Stimulated activated naive CD8-positive, alpha-beta T cell treated with anti-CD3 and anti-CD28 coated beads, Interleukin-15, amount 100 ng/mL, for 72 hours (primary cell): ENCODE data around the gene ALDH16A1.

ENCODE experiments used
- ATAC-seq: fragments of 150-1000 bp; cut with Tn5 transposase; 2 replicates; pipeline ENCODE4 v1.10.0; 2021; ENCODE audit warnings: mild to moderate bottlenecking, moderate library complexity
- DNase-seq, 2 donors: peaks; one replicate each; pipeline ENCODE4 v3.0.0; 2021 to 2022
- H3K27ac Mint-ChIP-seq, 2 donors: one replicate each; pipeline ENCODE4 v1.8.0; 2022; ENCODE audit warnings: mild to moderate bottlenecking in 2 of 2, mixed read lengths in 2 of 2, moderate library complexity in 2 of 2
- H3K27me3 Mint-ChIP-seq: one replicate; pipeline ENCODE4 v1.8.0; 2022; ENCODE audit warnings: mixed read lengths
- H3K4me1 Mint-ChIP-seq: one replicate; pipeline ENCODE4 v1.8.0; 2022; ENCODE audit warnings: mild to moderate bottlenecking, mixed read lengths
- H3K4me3 Mint-ChIP-seq, 2 donors: one replicate each; pipeline ENCODE4 v1.8.0; 2022; ENCODE audit warnings: mild to moderate bottlenecking in 2 of 2, mixed read lengths in 2 of 2, moderate library complexity in 1 of 2
- H3K9me3 Mint-ChIP-seq, 2 donors: one replicate each; pipeline ENCODE4 v1.8.0; 2022; ENCODE audit warnings: mixed read lengths in 2 of 2

Gene ALDH16A1

DNA sequence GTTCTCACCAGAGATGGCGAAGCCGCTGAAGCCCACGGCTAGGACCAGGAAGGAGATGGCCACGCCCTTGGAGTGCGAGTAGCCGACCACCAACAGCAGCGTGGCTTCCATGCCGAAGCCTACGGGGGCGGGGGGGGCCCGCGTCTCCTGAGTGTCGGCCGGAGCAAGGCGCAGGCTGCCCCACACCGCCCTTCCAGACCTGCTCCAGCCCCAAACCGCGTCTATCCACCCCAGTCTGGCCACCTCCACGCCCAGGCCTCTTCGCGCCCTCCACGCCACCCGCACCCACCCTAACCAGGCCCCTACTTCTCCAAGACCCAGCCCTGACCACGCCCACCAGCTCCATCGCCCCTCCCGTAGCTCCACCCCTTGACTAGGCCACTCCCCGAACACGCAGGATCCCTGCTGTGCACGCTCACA, 21.7 kb upstream of the ALDH16A1 start:
- DNase-seq: no peak
- H3K4me3 Mint-ChIP-seq: no peak overlapping the region
- no peak for ATAC-seq
- peaks cover 69% of the 10 kb centered on the region for H3K4me1 Mint-ChIP-seq
- peaks cover 100% of the 10 kb centered on the region for H3K27me3 Mint-ChIP-seq
- H3K27ac Mint-ChIP-seq: no peak overlapping the region
- no peaks in the 10 kb centered on the region for H3K9me3 Mint-ChIP-seq

DNA sequence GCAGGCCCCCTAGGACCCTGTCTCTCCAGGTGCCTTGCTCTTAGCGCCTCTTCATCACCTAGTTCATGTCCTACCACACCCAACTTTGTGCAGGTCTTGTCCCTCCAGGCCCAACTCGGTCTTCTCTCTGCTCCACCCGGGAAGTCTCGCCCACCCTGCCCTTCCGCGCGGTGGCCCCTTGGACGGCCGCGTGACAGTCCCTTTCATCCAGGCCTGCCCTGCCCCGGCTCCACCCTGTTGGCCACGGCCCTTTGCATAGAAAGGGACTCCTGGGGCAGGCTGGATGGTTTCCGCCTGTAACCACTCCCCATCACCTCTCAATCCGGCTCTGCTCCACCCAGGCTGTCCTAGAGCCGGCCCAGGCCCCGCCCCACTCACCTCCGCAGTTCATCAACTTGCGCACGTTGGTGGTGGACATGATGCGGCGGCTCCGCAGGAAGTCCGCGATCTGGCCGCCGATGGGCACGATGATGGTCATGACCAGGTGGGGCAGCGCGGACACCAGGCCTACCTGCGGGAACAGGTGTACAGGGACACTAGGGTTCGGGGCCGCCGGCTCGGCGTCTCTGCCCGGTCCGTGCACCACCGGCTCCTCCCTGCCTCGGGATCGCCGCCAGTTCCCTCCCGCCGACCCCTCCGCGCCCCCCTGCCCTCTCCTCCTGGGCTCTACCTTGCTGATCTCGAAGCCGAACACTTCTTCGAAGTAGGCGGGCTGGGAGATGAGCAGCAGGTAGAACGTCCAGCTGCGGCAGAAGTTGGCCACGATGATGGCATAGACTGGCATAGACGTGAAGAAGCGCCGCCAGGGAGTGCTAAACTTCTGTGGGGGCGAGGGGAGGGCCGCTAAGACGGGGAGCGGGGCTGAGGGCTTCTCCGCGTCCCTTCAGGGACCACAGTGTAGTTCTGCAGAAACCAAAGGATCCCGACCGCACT, 20.6 kb upstream of the ALDH16A1 start:
- Mint-ChIP-seq H3K4me1 (peaks cover 69% of the 10 kb centered on the region), H3K9me3 (no peaks in the 10 kb centered on the region), H3K27me3 (peaks cover 100% of the 10 kb centered on the region), H3K27ac (no peak overlapping the region), H3K4me3 (peak overlapping the region in 1 of 2 donors; percentile 41)
- ATAC-seq: no peak
- DNase-seq: no peak

DNA sequence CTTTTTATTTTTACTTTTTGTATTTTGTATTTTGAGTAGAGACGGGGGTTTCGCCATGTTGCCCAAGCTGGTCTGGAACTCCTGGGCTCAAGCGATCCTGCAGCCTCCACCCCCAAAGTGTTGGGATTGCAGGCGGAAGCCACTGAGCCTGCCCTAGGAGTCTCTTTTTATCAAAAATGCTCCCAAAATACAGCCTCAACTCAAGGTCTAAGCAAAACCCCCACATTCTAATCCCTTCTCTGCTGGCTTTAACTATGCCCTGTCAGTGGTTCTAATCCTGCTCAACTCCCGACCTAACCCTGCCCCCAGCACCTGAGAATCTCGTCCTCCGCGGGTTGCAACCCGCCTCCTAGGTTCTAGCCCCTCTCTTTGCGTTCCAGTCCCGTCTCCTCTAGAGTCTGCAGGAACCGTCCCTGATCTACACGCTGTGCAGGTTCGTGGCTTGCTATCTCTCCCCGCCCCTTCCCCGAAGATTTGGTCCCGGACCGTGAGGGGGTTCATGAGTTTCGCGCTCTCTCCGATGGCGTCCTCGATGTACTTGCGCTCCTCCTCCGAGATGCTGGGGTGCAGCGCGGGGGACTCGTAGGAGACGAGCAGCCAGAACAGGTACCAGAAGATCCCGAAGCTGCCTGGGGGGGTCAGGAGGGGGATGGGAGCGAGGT, 19.7 kb upstream of the ALDH16A1 start:
- DNase-seq: no peak
- Mint-ChIP-seq H3K27ac (no peak overlapping the region), H3K4me3 (peak overlapping the region; percentile 17 to 53), H3K27me3 (peaks cover 100% of the 10 kb centered on the region), H3K9me3 (no peaks in the 10 kb centered on the region), H3K4me1 (peaks cover 61% of the 10 kb centered on the region)
- no peak for ATAC-seq

DNA sequence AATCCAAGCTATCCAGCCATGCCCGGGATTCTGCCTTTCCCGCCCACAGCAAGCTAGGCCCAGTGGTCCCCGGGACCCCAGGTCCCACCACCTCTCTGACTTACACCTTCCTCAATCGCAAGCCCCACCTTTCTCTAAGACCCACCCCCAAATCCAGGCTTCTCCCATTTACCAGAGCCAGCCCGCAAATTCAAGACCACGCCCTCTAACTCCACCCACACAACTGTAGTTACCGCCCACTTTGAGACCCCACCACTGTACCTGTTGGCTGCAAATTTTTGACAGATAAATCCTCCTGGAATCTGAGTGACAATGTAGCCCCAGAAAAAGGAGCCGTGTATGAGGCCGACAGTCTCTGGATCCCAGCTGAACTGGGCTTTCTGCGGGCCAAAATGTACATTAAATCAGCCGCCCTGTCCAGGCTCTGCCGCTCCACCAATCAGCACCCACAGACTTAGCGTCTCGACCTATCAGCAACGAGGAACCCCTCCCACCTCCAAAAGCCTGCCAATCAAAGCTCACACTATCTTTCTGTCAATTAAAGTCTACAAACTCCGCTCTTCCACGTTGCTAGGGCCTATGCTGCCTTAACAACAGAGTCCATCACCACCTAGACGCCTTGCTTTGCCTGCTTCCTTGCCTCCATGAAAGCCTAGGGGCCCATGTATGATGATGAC, 18.0 kb upstream of the ALDH16A1 start:
- no peak overlapping the region for H3K27ac Mint-ChIP-seq
- DNase-seq (no peak), ATAC-seq (no peak)
- H3K9me3 Mint-ChIP-seq: no peaks in the 10 kb centered on the region
- H3K4me3 Mint-ChIP-seq: no peak overlapping the region
- peaks cover 100% of the 10 kb centered on the region for H3K27me3 Mint-ChIP-seq
- H3K4me1 Mint-ChIP-seq: peaks cover 50% of the 10 kb centered on the region

DNA sequence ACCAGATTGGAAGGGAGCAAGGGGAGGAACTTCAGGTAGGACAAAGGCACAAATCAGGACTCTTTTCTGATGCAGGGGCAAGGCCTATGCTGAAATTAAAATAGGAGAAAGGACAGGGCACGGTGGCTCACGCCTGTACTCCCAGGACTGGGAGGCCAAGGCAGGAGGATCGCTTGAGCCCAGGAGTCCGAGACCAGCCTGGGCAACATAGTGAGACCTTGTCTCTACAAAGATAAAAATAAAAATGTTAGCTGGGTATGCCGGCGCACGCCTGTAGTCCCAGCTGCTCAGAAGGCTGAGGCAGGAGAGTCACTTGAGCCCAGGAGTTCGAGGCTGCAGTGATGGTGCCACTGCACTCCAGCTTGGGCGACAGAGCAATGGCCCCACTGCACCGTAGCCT, 17.4 kb upstream of the ALDH16A1 start:
- peaks cover 47% of the 10 kb centered on the region for H3K4me1 Mint-ChIP-seq
- no peaks in the 10 kb centered on the region for H3K9me3 Mint-ChIP-seq
- H3K4me3 Mint-ChIP-seq: no peak overlapping the region
- DNase-seq (no peak), ATAC-seq (no peak)
- no peak overlapping the region for H3K27ac Mint-ChIP-seq
- peaks cover 100% of the 10 kb centered on the region for H3K27me3 Mint-ChIP-seq

DNA sequence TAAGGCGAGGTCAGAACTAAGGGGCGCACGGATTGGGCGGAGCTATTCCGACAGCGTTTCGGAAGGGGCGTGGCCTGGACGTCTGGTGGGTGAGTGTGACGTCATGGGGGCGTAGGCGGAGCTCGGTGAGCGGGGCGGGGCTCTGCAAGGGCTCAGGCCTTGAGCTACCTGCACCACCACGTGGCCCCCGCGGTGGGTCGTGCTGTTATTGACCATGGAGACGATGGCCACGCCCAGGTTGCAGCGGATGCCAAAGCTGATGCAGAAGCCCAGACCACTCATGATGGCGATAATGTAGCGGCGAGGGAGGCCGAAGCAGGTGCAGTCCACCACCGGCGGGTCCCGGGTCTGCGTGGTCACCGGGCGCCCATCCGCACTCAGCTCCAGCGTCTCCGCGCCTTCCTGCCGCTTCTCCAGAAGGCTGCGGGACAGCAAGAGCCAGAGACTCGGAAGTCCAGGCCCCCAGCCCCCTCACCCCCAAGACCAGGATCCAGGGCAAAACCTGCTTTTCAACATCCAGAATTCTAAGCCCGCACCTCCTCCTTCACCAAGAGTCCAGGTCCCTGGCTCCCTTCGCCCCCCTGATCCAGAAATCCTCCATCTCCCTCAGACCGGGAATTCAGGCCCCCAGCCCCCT, 16.5 kb upstream of the ALDH16A1 start:
- peak overlapping the region in 1 of 2 donors; percentile 75 for H3K4me3 Mint-ChIP-seq
- H3K9me3 Mint-ChIP-seq: no peaks in the 10 kb centered on the region
- H3K27ac Mint-ChIP-seq: peak overlapping the region in 1 of 2 donors; percentile 90
- H3K27me3 Mint-ChIP-seq: peaks cover 100% of the 10 kb centered on the region
- ATAC-seq (peak; percentile 36), DNase-seq (peak; percentile 68 to 75)
- H3K4me1 Mint-ChIP-seq: peaks cover 48% of the 10 kb centered on the region

DNA sequence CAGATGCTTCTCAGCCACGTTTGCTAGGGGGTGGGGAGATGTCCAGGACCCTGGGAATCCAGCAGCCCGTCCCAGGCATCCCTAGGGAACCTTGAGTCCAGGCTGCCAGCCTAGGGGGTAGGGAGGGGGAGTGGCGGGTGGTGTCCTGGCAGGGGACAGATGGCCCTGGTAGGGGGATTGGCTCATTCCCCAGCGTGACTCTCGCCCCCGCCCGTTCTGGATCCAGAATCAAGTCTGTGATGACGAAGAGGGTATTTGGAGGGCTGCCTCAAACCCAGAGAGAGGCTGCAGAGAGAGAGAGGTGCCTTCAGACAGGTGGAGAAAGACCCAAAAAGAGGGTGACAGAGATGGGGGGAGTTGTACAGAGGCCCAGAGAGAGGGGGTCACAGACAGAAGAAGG, 15.8 kb upstream of the ALDH16A1 start:
- DNase-seq (no peak), ATAC-seq (no peak)
- no peaks in the 10 kb centered on the region for H3K9me3 Mint-ChIP-seq
- peak overlapping the region in 1 of 2 donors; percentile 75 for H3K4me3 Mint-ChIP-seq
- peaks cover 100% of the 10 kb centered on the region for H3K27me3 Mint-ChIP-seq
- peak overlapping the region in 1 of 2 donors; percentile 90 for H3K27ac Mint-ChIP-seq
- H3K4me1 Mint-ChIP-seq: peaks cover 52% of the 10 kb centered on the region

DNA sequence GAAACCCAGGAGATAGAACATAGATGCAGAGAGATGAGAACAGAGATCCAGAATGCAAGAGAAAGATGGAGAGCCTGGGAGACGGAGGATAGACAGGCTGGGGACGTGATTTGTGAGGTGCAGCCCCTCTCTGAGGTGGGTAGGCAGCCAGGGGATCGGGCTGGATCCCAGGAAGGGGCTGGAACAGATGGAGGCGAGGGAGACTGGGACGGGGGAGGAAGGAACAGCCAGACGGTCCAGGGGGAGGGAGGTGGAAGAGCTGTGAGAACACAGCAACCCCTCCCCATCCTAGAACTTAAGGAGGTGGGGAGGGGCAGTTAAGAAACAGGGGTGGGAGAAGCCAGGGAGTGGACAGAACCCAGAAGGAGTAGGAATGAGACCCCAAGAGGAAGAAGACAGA, 14.8 kb upstream of the ALDH16A1 start:
- no peak overlapping the region for H3K4me3 Mint-ChIP-seq
- peaks cover 48% of the 10 kb centered on the region for H3K4me1 Mint-ChIP-seq
- ATAC-seq: no peak
- H3K9me3 Mint-ChIP-seq: no peaks in the 10 kb centered on the region
- peaks cover 96% of the 10 kb centered on the region for H3K27me3 Mint-ChIP-seq
- no peak overlapping the region for H3K27ac Mint-ChIP-seq
- no peak for DNase-seq

DNA sequence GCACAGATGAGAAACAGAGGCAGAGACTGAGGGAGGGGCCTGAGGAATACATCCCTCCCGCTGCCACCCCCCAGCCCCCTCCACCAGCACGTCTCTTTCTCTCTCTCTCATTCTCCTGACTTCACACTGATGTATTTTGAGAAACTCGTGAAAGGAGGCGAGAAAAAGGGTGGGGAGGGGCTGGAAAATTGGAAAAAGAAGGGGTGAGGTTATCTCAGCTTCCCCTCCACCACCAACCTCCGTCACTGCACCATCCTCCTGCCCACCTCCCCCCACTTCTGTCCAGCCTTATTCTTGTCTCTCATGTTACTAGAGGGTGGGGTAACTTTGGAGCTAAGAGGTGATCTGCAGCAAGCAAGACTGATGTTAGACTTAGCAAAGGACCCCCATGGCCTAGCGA, 13.2 kb upstream of the ALDH16A1 start:
- Mint-ChIP-seq H3K27ac (no peak overlapping the region), H3K4me1 (peaks cover 53% of the 10 kb centered on the region)

DNA sequence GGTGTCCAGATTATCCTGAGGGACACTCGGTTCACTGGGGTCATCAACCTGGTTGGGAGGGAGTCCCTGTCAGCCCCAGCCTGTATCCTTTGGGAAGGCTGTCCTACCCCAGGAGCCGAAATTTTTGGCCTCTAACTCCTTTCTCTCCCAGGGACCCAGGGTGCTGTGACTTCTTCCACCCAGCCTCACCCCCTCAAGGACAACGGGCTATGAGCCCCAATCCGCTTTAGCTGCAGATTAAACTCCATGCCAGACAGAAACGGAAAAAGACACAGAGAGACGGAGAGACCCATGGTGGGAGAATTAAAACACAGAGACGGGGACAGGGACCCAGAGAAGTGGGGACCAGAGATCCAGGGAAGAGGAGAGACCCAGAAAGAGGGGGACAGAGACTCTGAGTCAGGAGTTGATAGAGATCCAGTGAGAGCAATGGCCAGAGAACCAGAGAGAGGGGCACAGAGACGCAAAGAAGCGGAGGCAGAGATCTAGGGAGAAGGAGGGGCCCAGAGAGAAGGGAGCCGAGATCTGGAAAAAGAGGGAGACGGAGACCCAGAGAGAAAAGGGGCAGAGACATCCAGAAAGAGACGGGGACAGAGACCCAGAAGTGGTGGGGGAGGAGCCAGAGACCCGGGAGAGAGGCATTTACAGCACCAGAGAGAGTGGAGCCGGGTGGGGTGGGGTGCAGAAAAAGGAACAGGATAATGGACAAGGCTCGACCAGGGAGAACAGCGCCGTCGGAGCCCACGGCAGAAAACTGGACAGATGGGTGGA, 12.4 kb upstream of the ALDH16A1 start:
- H3K4me1 Mint-ChIP-seq: peaks cover 56% of the 10 kb centered on the region
- H3K4me3 Mint-ChIP-seq: peak overlapping the region; percentile 47 to 61

More for the DNA sequence above, 13.2 kb upstream of the ALDH16A1 start:
- DNase-seq: no peak
- H3K9me3 Mint-ChIP-seq: no peaks in the 10 kb centered on the region
- H3K4me3 Mint-ChIP-seq: no peak overlapping the region
- H3K27me3 Mint-ChIP-seq: peaks cover 80% of the 10 kb centered on the region
- no peak for ATAC-seq

DNA sequence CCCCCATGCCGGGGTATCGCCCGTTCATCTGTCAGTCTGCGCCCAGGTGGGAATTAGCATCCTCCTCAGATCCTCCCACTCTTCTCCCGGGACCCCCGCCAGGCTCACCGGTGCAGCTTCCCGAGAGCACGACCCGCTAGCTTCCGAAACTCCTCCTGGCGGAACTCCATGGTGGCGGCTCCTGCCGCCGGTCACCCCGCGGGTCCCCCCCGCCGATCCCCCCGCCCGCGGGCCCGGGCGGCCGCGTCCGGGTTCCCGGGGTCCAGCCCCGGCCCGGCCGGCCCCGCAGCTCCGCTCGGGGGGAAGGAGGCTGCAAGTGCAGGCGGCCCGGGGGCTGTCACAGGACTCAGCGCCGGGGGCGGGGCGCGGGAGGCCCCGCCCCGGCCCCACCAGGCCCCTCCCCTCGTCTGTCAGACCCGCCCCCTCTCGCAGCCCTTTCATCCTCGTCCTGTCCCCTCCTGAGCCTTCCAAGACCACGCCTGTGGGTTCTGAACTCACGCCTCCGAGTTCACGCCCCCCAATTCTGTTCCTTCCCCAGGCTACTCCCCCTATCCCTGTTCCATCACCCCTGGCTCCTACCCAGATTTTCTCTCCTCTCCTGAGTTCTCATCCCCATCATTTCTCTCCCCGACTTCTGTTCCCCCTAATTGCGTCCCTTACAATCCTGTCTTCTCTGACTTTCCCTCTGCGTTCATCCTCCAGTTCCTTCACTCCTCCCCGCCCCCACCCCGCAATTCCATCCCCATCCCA, 11.6 kb upstream of the ALDH16A1 start, which contains the start of gene SLC17A7:
Gene SLC17A7 (minus strand): TSS at position 318 of the 750 bp plus-strand sequence. CDS start 148 bp downstream, at position 170.
- Mint-ChIP-seq H3K27ac (no peak within 1 kb of the TSS), H3K27me3 (peaks cover 65% of the 10 kb centered on the region), H3K4me3 (peak within 1 kb of the TSS; percentile 74 to 84), H3K4me1 (peaks cover 49% of the 10 kb centered on the region), H3K9me3 (no peaks in the 10 kb centered on the region)
- DNase-seq (peak in 1 of 2 donors; percentile 27), ATAC-seq (no peak)

More for the DNA sequence above, 12.4 kb upstream of the ALDH16A1 start:
- Mint-ChIP-seq H3K27me3 (peaks cover 72% of the 10 kb centered on the region), H3K27ac (no peak overlapping the region), H3K9me3 (no peaks in the 10 kb centered on the region)
- ATAC-seq (no peak), DNase-seq (no peak)

DNA sequence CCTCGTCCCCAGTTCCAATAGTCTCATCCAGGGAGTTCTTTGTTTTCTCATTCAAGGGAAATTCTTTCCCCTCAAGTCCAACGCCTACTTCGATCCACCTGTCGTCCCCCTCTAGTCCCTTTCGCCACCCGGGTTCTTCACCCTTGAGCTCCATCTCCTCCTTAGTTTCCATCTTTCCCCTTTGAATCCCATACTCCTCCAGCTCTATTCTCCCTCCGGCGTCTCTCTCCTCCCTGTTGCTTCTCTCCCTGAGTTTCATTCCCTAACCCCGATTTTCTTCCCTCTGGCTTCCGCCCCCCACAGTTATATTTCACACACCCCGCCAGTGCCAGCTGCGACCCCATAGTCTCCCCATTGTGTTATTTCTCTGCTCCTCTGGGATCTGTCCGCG, 11.1 kb upstream of the ALDH16A1 start:
- Mint-ChIP-seq H3K4me1 (peaks cover 49% of the 10 kb centered on the region), H3K27me3 (peaks cover 59% of the 10 kb centered on the region), H3K9me3 (no peaks in the 10 kb centered on the region), H3K27ac (no peak overlapping the region), H3K4me3 (peak overlapping the region; percentile 74 to 84)
- DNase-seq: no peak
- no peak for ATAC-seq

DNA sequence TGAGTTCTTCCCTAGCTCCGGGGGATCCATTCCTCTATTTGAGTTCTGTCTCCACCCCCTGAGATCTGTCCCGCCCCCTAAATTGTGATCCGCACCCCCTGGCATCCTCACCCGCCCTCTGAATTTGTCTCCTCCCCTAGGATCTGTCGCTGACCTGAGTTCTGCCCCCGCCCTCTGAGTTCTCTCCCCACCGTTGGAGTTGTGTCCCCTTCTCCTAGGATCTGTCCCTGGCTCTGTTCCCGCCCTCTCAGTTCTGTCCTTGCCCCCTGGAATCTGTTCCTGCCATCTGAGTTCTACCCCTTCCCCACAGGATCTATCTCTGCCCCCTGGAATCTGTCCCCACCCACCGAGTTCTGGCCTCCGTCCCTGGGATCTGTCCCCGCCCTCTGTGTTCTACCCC, 10.7 kb upstream of the ALDH16A1 start:
- Mint-ChIP-seq H3K27me3 (peaks cover 55% of the 10 kb centered on the region), H3K27ac (peak overlapping the region in 1 of 2 donors; percentile 13), H3K4me1 (peaks cover 49% of the 10 kb centered on the region), H3K4me3 (peak overlapping the region; percentile 74 to 84), H3K9me3 (no peaks in the 10 kb centered on the region)
- DNase-seq (peak in 1 of 2 donors; percentile 28), ATAC-seq (no peak)
